Trophoblast cell (in vitro differentiated cells and primary cell): ENCODE results near the gene RHOU.
A peak's percentile ranks its signal among the peaks of the same experiment; 100 is the strongest.

ENCODE experiments used
- DNase-seq, 2 donors: peaks; one replicate each; pipeline ENCODE4 v3.0.0-alpha.2; 2016
- H2AFZ ChIP-seq: 2 replicates; pipeline ENCODE4 v1.6.1; 2013; ENCODE audit warnings: low read length, moderate library complexity, mild to moderate bottlenecking; ENCODE audit not compliant: insufficient read depth, poor library complexity
- H2AK5ac ChIP-seq: 2 replicates; pipeline ENCODE4 v1.6.1; 2013; ENCODE audit warnings: mild to moderate bottlenecking, low read length
- H2BK120ac ChIP-seq: 2 replicates; pipeline ENCODE4 v1.6.1; 2013; ENCODE audit warnings: low read length, mild to moderate bottlenecking, moderate library complexity; ENCODE audit not compliant: insufficient read depth, poor library complexity
- H2BK12ac ChIP-seq: 2 replicates; pipeline ENCODE4 v1.6.1; 2013; ENCODE audit warnings: mild to moderate bottlenecking, low read length, moderate library complexity
- H2BK5ac ChIP-seq: 2 replicates; pipeline ENCODE4 v1.6.1; 2013; ENCODE audit warnings: low read length, low read depth, moderate library complexity, mild to moderate bottlenecking; ENCODE audit not compliant: poor library complexity
- H3K14ac ChIP-seq: 2 replicates; pipeline ENCODE4 v1.6.1; 2013; ENCODE audit warnings: mild to moderate bottlenecking, low read length
- H3K18ac ChIP-seq: 2 replicates; pipeline ENCODE4 v1.6.1; 2013; ENCODE audit warnings: mild to moderate bottlenecking, low read length
- H3K23ac ChIP-seq: 2 replicates; pipeline ENCODE4 v1.6.1; 2013; ENCODE audit warnings: low read length
- H3K27ac ChIP-seq: 2 replicates; pipeline ENCODE4 v1.5.1; 2013; ENCODE audit warnings: low read depth, mild to moderate bottlenecking, inconsistent platforms, low read length, moderate library complexity
- H3K27me3 ChIP-seq: 2 replicates; pipeline ENCODE4 v1.6.1; 2013; ENCODE audit warnings: inconsistent platforms, mild to moderate bottlenecking, low read length, moderate library complexity; ENCODE audit not compliant: insufficient read depth
- H3K36me3 ChIP-seq, 2 experiments: 1 replicate in 1 of 2; 2 replicates in 1 of 2; pipeline ENCODE4 v1.6.1; 2013; ENCODE audit warnings: low read length in 2 of 2, mild to moderate bottlenecking in 2 of 2, moderate library complexity in 1 of 2; ENCODE audit not compliant: insufficient read depth in 2 of 2, control insufficient read depth in 1 of 2
- H3K4ac ChIP-seq: 2 replicates; pipeline ENCODE4 v1.6.1; 2013; ENCODE audit warnings: low read depth, mild to moderate bottlenecking, low read length, moderate library complexity
- H3K4me1 ChIP-seq, 2 experiments: 1 replicate in 1 of 2; 2 replicates in 1 of 2; pipeline ENCODE4 v1.6.1; 2013; ENCODE audit warnings: low read length in 2 of 2, mild to moderate bottlenecking in 2 of 2, moderate library complexity in 1 of 2; ENCODE audit not compliant: insufficient read depth in 2 of 2, control insufficient read depth in 1 of 2
- H3K4me2 ChIP-seq: 2 replicates; pipeline ENCODE4 v1.6.1; 2013; ENCODE audit warnings: inconsistent platforms, mild to moderate bottlenecking, low read length, moderate library complexity
- H3K4me3 ChIP-seq: 2 replicates; pipeline ENCODE4 v1.5.1; 2013; ENCODE audit warnings: mild to moderate bottlenecking, low read depth, low read length, inconsistent platforms
- H3K79me1 ChIP-seq: one replicate; pipeline ENCODE4 v1.6.1; 2013; ENCODE audit warnings: low read length
- H3K79me2 ChIP-seq: 2 replicates; pipeline ENCODE4 v1.6.1; 2013; ENCODE audit warnings: low read length, mild to moderate bottlenecking; ENCODE audit not compliant: control insufficient read depth, insufficient read depth, poor library complexity
- H3K9ac ChIP-seq: 2 replicates; pipeline ENCODE4 v1.6.1; 2013; ENCODE audit warnings: mild to moderate bottlenecking, low read length
- H3K9me3 ChIP-seq: 2 replicates; pipeline ENCODE4 v1.6.1; 2013; ENCODE audit warnings: low read depth, mild to moderate bottlenecking, control low read depth, inconsistent platforms, low read length; ENCODE audit not compliant: insufficient read depth
- H4K12ac ChIP-seq: 2 replicates; pipeline ENCODE4 v1.6.1; 2013; ENCODE audit warnings: low read depth, mild to moderate bottlenecking, low read length, moderate library complexity
- H4K8ac ChIP-seq: 2 replicates; pipeline ENCODE4 v1.6.1; 2013; ENCODE audit warnings: low read depth, mild to moderate bottlenecking, low read length, moderate library complexity
- H4K91ac ChIP-seq: one replicate; pipeline ENCODE4 v1.6.1; 2013; ENCODE audit warnings: low read depth, mild to moderate bottlenecking, low read length, moderate library complexity
- WGBS: extraction: QIAGEN DNeasy Blood & Tissue Kit; methylation state at CpG from one replicate; pipeline ENCODE4 v1.1.7; 2013; ENCODE audit warnings: missing lambda C conversion rate; ENCODE audit not compliant: insufficient read length, insufficient coverage; ENCODE audit errors: extremely low coverage; 5-methylcytosine and 5-hydroxymethylcytosine counted together

The RHOU gene

GRCh38 chr1:228727681-228728171 lies 7.6 kb upstream of the RHOU start:
- Histone ChIP-seq H2AFZ (no peak overlapping the region), H2BK120ac (no peak overlapping the region), H4K8ac (no peak overlapping the region), H3K79me2 (no peaks in the 10 kb centered on the region), H3K14ac (peak overlapping the region; percentile 47), H3K79me1 (no peaks in the 10 kb centered on the region), H3K4ac (no peak overlapping the region), H2BK12ac (no peak overlapping the region), H3K9me3 (no peaks in the 10 kb centered on the region), H3K36me3 (no peaks in the 10 kb centered on the region), H3K4me3 (no peak overlapping the region), H3K18ac (no peak overlapping the region), H3K4me2 (no peak overlapping the region), H4K12ac (no peak overlapping the region), H3K27me3 (no peaks in the 10 kb centered on the region), H2AK5ac (peak overlapping the region; percentile 42), H3K4me1 (no peaks in the 10 kb centered on the region), H4K91ac (peak overlapping the region; percentile 21), H3K9ac (no peak overlapping the region), H3K23ac (no peak overlapping the region), H3K27ac (no peak overlapping the region), H2BK5ac (no peak overlapping the region)
- WGBS: no CpG with 5 or more reads among the region's 1 CpG
- DNase-seq: no peak

GRCh38 chr1:228732426-228732825 lies 2.9 kb upstream of the RHOU start:
- no peak overlapping the region for H2BK12ac ChIP-seq
- no peak overlapping the region for H2AFZ ChIP-seq
- no peak overlapping the region for H3K4ac ChIP-seq
- no peak overlapping the region for H2BK120ac ChIP-seq
- H3K4me1 ChIP-seq: no peaks in the 10 kb centered on the region
- H3K4me2 ChIP-seq: no peak overlapping the region
- DNase-seq: no peak
- no CpG with 5 or more reads among the region's 8 CpGs for WGBS
- H3K27me3 ChIP-seq: no peaks in the 10 kb centered on the region
- no peak overlapping the region for H4K12ac ChIP-seq
- H3K18ac ChIP-seq: no peak overlapping the region
- no peak overlapping the region for H3K9ac ChIP-seq
- H4K8ac ChIP-seq: no peak overlapping the region
- no peaks in the 10 kb centered on the region for H3K9me3 ChIP-seq
- H4K91ac ChIP-seq: no peak overlapping the region
- H3K23ac ChIP-seq: no peak overlapping the region
- no peak overlapping the region for H3K14ac ChIP-seq
- peaks cover 0 to under 1% of the 10 kb centered on the region in 2 experiments for H3K36me3 ChIP-seq
- peaks cover 20% of the 10 kb centered on the region for H3K79me2 ChIP-seq
- H3K4me3 ChIP-seq: no peak overlapping the region
- H2BK5ac ChIP-seq: no peak overlapping the region
- H3K27ac ChIP-seq: no peak overlapping the region
- H3K79me1 ChIP-seq: peaks cover 22% of the 10 kb centered on the region
- H2AK5ac ChIP-seq: no peak overlapping the region

GRCh38 chr1:228733576-228733975 lies 1.7 kb upstream of the RHOU start:
- Histone ChIP-seq H3K4me3 (no peak overlapping the region), H3K36me3 (peaks cover 7 to 9% of the 10 kb centered on the region in 2 experiments), H3K4ac (no peak overlapping the region), H3K79me2 (peaks cover 28% of the 10 kb centered on the region), H3K9me3 (no peaks in the 10 kb centered on the region), H3K27ac (no peak overlapping the region), H2AK5ac (no peak overlapping the region), H3K27me3 (no peaks in the 10 kb centered on the region), H3K4me2 (no peak overlapping the region), H2BK12ac (no peak overlapping the region), H3K23ac (no peak overlapping the region), H2BK5ac (no peak overlapping the region), H4K91ac (no peak overlapping the region), H2BK120ac (no peak overlapping the region), H3K14ac (no peak overlapping the region), H4K12ac (no peak overlapping the region), H3K18ac (no peak overlapping the region), H2AFZ (no peak overlapping the region), H3K79me1 (peaks cover 32% of the 10 kb centered on the region), H3K9ac (no peak overlapping the region), H3K4me1 (peaks cover 5 to 6% of the 10 kb centered on the region in 2 experiments), H4K8ac (no peak overlapping the region)
- no CpG with 5 or more reads among the region's 4 CpGs for WGBS
- DNase-seq: no peak

- H3K18ac ChIP-seq: peak overlapping the region; percentile 99
- H2AFZ ChIP-seq: peak overlapping the region; percentile 71
- H4K91ac ChIP-seq: peak overlapping the region; percentile 92
- peaks cover 37% of the 10 kb centered on the region for H3K79me2 ChIP-seq
- peak overlapping the region; percentile 88 for H3K4me2 ChIP-seq
- H4K8ac ChIP-seq: peak overlapping the region; percentile 98
- H3K4ac ChIP-seq: peak overlapping the region; percentile 100
- peak overlapping the region; percentile 85 for H4K12ac ChIP-seq
- WGBS: no CpG with 5 or more reads among the region's 60 CpGs
- no peak overlapping the region for H3K23ac ChIP-seq
- H3K9me3 ChIP-seq: peaks cover 2% of the 10 kb centered on the region
- peak overlapping the region; percentile 100 for H2BK5ac ChIP-seq
- H3K79me1 ChIP-seq: peaks cover 32% of the 10 kb centered on the region
- peak overlapping the region; percentile 88 for H2BK120ac ChIP-seq
- peak overlapping the region; percentile 86 for H2BK12ac ChIP-seq
- H3K27ac ChIP-seq: peak overlapping the region; percentile 87
- peaks cover 20 to 22% of the 10 kb centered on the region in 2 experiments for H3K36me3 ChIP-seq
- peak; percentile 62 to 63 for DNase-seq
- peak overlapping the region; percentile 85 for H2AK5ac ChIP-seq
- peak overlapping the region; percentile 87 for H3K9ac ChIP-seq
- H3K4me1 ChIP-seq: peaks cover 11 to 14% of the 10 kb centered on the region in 2 experiments
- no peaks in the 10 kb centered on the region for H3K27me3 ChIP-seq
- peak overlapping the region; percentile 91 for H3K14ac ChIP-seq
- H3K4me3 ChIP-seq: peak overlapping the region; percentile 98
Measured at GRCh38 chr1:228735871-228736586, 750 bp downstream of the RHOU start.
